ENCODE measurements around the gene EMC1.
"Not testable (repeated sequence)": the region's sequence is repeated elsewhere in the genome, so short reads cannot be mapped to it uniquely, and the experiment has no call there.

Gene EMC1

GRCh38 chr1:19240673-19241538 is 10.4 kb downstream of the EMC1 start:
- Mint-ChIP-seq H3K27me3 (no peaks in the 10 kb centered on the region), H3K36me3 (peaks cover 6% of the 10 kb centered on the region), H3K27ac (no peak overlapping the region)

GRCh38 chr1:19239876-19240275 is 11.4 kb downstream of the EMC1 start:
- H3K27ac Mint-ChIP-seq = no peak overlapping the region
- H3K4me3 Mint-ChIP-seq = no peak overlapping the region
- H3K36me3 Mint-ChIP-seq = peaks cover 6% of the 10 kb centered on the region
- no peaks in the 10 kb centered on the region for H3K9me3 Mint-ChIP-seq (ENCODE audit: low read depth)
- no peaks in the 10 kb centered on the region for H3K27me3 Mint-ChIP-seq
- no peaks in the 10 kb centered on the region for H3K4me1 Mint-ChIP-seq (ENCODE audit: low read depth)

More at GRCh38 chr1:19240673-19241538, 10.4 kb downstream of the EMC1 start:
- H3K4me3 Mint-ChIP-seq = no peak overlapping the region
- no peaks in the 10 kb centered on the region for H3K4me1 Mint-ChIP-seq (ENCODE audit: low read depth)
- no peaks in the 10 kb centered on the region for H3K9me3 Mint-ChIP-seq (ENCODE audit: low read depth)

- Mint-ChIP-seq H3K36me3 (no peaks in the 10 kb centered on the region), H3K4me1 (ENCODE audit: low read depth) (no peaks in the 10 kb centered on the region), H3K27me3 (no peaks in the 10 kb centered on the region), H3K9me3 (ENCODE audit: low read depth) (no peaks in the 10 kb centered on the region), H3K4me3 (no peak overlapping the region), H3K27ac (no peak overlapping the region)
Measured at GRCh38 chr1:19234224-19234623, 17.1 kb downstream of the EMC1 start.

GRCh38 chr1:19232524-19232846 is 18.8 kb downstream of the EMC1 start:
- H3K27ac Mint-ChIP-seq = no peak overlapping the region
- no peak overlapping the region for H3K4me3 Mint-ChIP-seq
- no peaks in the 10 kb centered on the region for H3K9me3 Mint-ChIP-seq (ENCODE audit: low read depth)
- no peaks in the 10 kb centered on the region for H3K4me1 Mint-ChIP-seq (ENCODE audit: low read depth)
- H3K36me3 Mint-ChIP-seq = no peaks in the 10 kb centered on the region
- H3K27me3 Mint-ChIP-seq = no peaks in the 10 kb centered on the region

GRCh38 chr1:19231736-19232523 is 19.4 kb downstream of the EMC1 start:
- not testable (repeated sequence) for H3K4me3 Mint-ChIP-seq; H3K9me3 Mint-ChIP-seq (ENCODE audit: low read depth); H3K27ac Mint-ChIP-seq; H3K4me1 Mint-ChIP-seq (ENCODE audit: low read depth); H3K36me3 Mint-ChIP-seq; H3K27me3 Mint-ChIP-seq

- no peaks in the 10 kb centered on the region for H3K36me3 Mint-ChIP-seq
- no peaks in the 10 kb centered on the region for H3K9me3 Mint-ChIP-seq (ENCODE audit: low read depth)
- H3K4me1 Mint-ChIP-seq (ENCODE audit: low read depth) = no peaks in the 10 kb centered on the region
- H3K4me3 Mint-ChIP-seq = no peak overlapping the region
- no peak overlapping the region for H3K27ac Mint-ChIP-seq
- H3K27me3 Mint-ChIP-seq = no peaks in the 10 kb centered on the region
Measured at GRCh38 chr1:19229828-19230325, 21.4 kb downstream of the EMC1 start.

- no peaks in the 10 kb centered on the region for H3K9me3 Mint-ChIP-seq (ENCODE audit: low read depth)
- H3K4me3 Mint-ChIP-seq = no peak overlapping the region
- H3K36me3 Mint-ChIP-seq = peaks cover 5% of the 10 kb centered on the region
- no peak overlapping the region for H3K27ac Mint-ChIP-seq
- H3K4me1 Mint-ChIP-seq (ENCODE audit: low read depth) = no peaks in the 10 kb centered on the region
- no peaks in the 10 kb centered on the region for H3K27me3 Mint-ChIP-seq
Measured at GRCh38 chr1:19229229-19229628, 22.1 kb downstream of the EMC1 start.

GRCh38 chr1:19222979-19223824 is 28.1 kb downstream of the EMC1 start:
- no peaks in the 10 kb centered on the region for H3K9me3 Mint-ChIP-seq (ENCODE audit: low read depth)
- peaks cover 13% of the 10 kb centered on the region for H3K36me3 Mint-ChIP-seq
- H3K27ac Mint-ChIP-seq = peak overlapping the region; percentile 46
- H3K4me1 Mint-ChIP-seq (ENCODE audit: low read depth) = peaks cover 12% of the 10 kb centered on the region
- H3K27me3 Mint-ChIP-seq = no peaks in the 10 kb centered on the region
- no peak overlapping the region for H3K4me3 Mint-ChIP-seq

- no peak overlapping the region for H3K4me3 Mint-ChIP-seq
- H3K27me3 Mint-ChIP-seq = no peaks in the 10 kb centered on the region
- H3K27ac Mint-ChIP-seq = no peak overlapping the region
- H3K9me3 Mint-ChIP-seq (ENCODE audit: low read depth) = no peaks in the 10 kb centered on the region
- peaks cover 13% of the 10 kb centered on the region for H3K36me3 Mint-ChIP-seq
- H3K4me1 Mint-ChIP-seq (ENCODE audit: low read depth) = peaks cover 12% of the 10 kb centered on the region
Measured at GRCh38 chr1:19222573-19222972, 28.8 kb downstream of the EMC1 start.

- Mint-ChIP-seq H3K4me1 (ENCODE audit: low read depth) (peaks cover 12% of the 10 kb centered on the region), H3K9me3 (ENCODE audit: low read depth) (no peaks in the 10 kb centered on the region), H3K36me3 (peaks cover 13% of the 10 kb centered on the region), H3K4me3 (no peak overlapping the region), H3K27ac (peak overlapping the region; percentile 64), H3K27me3 (no peaks in the 10 kb centered on the region)
Measured at GRCh38 chr1:19220991-19221390, 30.3 kb downstream of the EMC1 start.

- H3K27ac Mint-ChIP-seq = peak overlapping the region; percentile 64
- no peak overlapping the region for H3K4me3 Mint-ChIP-seq
- peaks cover 13% of the 10 kb centered on the region for H3K36me3 Mint-ChIP-seq
- H3K9me3 Mint-ChIP-seq (ENCODE audit: low read depth) = no peaks in the 10 kb centered on the region
- H3K4me1 Mint-ChIP-seq (ENCODE audit: low read depth) = peaks cover 14% of the 10 kb centered on the region
- no peaks in the 10 kb centered on the region for H3K27me3 Mint-ChIP-seq
Measured at GRCh38 chr1:19220080-19220846, 31.1 kb downstream of the EMC1 start.

GRCh38 chr1:19219451-19219850 is 31.9 kb downstream of the EMC1 start:
- H3K4me3 Mint-ChIP-seq = no peak overlapping the region
- no peaks in the 10 kb centered on the region for H3K9me3 Mint-ChIP-seq (ENCODE audit: low read depth)
- H3K36me3 Mint-ChIP-seq = peaks cover 10% of the 10 kb centered on the region
- H3K27ac Mint-ChIP-seq = peak overlapping the region; percentile 64
- peaks cover 16% of the 10 kb centered on the region for H3K4me1 Mint-ChIP-seq (ENCODE audit: low read depth)
- H3K27me3 Mint-ChIP-seq = no peaks in the 10 kb centered on the region

GRCh38 chr1:19216585-19216984 is 34.7 kb downstream of the EMC1 start:
- not testable (repeated sequence) for H3K9me3 Mint-ChIP-seq (ENCODE audit: low read depth); H3K27me3 Mint-ChIP-seq; H3K36me3 Mint-ChIP-seq; H3K4me3 Mint-ChIP-seq
- Mint-ChIP-seq H3K27ac (peak overlapping the region; percentile 41), H3K4me1 (ENCODE audit: low read depth) (peaks cover 39% of the 10 kb centered on the region)

GRCh38 chr1:19213580-19213979 is 37.7 kb downstream of the EMC1 start:
- no peaks in the 10 kb centered on the region for H3K27me3 Mint-ChIP-seq
- H3K4me3 Mint-ChIP-seq = peak overlapping the region; percentile 1
- H3K27ac Mint-ChIP-seq = peak overlapping the region; percentile 85
- H3K4me1 Mint-ChIP-seq (ENCODE audit: low read depth) = peaks cover 44% of the 10 kb centered on the region
- no peaks in the 10 kb centered on the region for H3K36me3 Mint-ChIP-seq
- no peaks in the 10 kb centered on the region for H3K9me3 Mint-ChIP-seq (ENCODE audit: low read depth)
